GM12892 (cell line): ENCODE measurements around the gene RMP24.

Experiments used
- POLR2A ChIP-seq: IDR thresholded peaks from 2 replicates; pipeline ENCODE4 v1.6.1; 2011; ENCODE audit warnings: low read depth, low read length, control low read depth
- POLR2AphosphoS5 ChIP-seq: IDR thresholded peaks from 2 replicates; pipeline ENCODE4 v1.6.1; 2011; ENCODE audit warnings: low read depth, low read length, control low read depth

DNA sequence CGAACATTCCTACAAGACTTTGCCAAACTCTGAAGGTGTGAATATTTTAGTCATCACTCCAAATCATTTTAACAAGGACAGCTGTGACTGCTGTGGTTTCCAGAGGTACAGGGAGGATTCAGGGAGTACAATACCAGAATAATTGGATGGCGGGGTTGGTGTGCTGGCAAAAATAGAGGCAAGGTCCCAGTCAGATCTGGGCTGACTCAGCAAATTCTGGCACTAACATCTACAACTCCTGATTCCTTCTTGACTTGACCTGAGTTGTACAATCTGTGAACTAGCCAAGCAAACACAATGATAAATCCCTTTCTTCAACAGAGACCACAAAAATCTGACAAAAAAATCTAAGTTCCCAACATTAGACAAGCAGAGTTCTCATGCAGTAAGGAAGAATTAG, 40.4 kb downstream of the RMP24 start:
- no peak for TF ChIP-seq POLR2A
- TF ChIP-seq POLR2AphosphoS5: no peak
